ENCODE results near the gene SYNPO2. TPM values are rescaled to one million over a fixed set of nuclear protein-coding genes. Genes with fewer than 3 reads are reported as not detected.
"Not testable (repeated sequence)": the region's sequence is repeated elsewhere in the genome, so short reads cannot be mapped to it uniquely, and the experiment has no call there.

SYNPO2 gene
- total RNA-seq, 1 donor from 2014 or later, result 109 TPM

DNA sequence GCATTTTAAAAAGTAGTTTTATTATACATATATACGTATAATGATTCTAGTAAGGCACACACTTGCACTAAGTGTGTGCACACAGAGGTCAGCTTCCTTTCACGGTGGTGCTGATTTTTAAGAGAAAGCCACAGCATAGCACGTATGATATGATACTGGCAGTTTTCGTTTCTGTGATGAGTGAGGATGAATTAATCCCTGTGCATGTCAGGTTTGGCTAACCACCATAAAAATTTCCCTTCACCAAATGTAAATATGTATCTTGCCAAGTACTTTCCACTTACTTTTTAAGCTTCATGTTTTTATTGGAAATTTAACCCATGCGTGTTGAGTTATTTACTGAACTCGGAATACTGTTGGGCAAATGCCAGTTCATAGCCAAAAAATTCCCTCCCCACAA lies 84.6 kb downstream of the SYNPO2 start:
- no peak overlapping the region for H3K4me3 ChIP-seq
- intact Hi-C loops (cut with DNase I), result no loop called here
- no peaks in the 10 kb centered on the region for H3K27me3 ChIP-seq
- H3K27ac ChIP-seq, result no peak overlapping the region
- H3K4me1 ChIP-seq, result peaks cover 10% of the 10 kb centered on the region
- no peak for TF ChIP-seq POLR2A (IDR thresholded peaks at IDR 0.05)
- no peak for TF ChIP-seq POLR2AphosphoS5 (IDR thresholded peaks at IDR 0.05; ENCODE audit: insufficient read depth in 1 of 2, low read depth in 1 of 2)
- TF ChIP-seq, protein P1, sequence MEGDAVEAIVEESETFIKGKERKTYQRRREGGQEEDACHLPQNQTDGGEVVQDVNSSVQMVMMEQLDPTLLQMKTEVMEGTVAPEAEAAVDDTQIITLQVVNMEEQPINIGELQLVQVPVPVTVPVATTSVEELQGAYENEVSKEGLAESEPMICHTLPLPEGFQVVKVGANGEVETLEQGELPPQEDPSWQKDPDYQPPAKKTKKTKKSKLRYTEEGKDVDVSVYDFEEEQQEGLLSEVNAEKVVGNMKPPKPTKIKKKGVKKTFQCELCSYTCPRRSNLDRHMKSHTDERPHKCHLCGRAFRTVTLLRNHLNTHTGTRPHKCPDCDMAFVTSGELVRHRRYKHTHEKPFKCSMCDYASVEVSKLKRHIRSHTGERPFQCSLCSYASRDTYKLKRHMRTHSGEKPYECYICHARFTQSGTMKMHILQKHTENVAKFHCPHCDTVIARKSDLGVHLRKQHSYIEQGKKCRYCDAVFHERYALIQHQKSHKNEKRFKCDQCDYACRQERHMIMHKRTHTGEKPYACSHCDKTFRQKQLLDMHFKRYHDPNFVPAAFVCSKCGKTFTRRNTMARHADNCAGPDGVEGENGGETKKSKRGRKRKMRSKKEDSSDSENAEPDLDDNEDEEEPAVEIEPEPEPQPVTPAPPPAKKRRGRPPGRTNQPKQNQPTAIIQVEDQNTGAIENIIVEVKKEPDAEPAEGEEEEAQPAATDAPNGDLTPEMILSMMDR (IDR thresholded peaks at IDR 0.05), result no peak
- H3K9me3 ChIP-seq, result no peaks in the 10 kb centered on the region
- H3K36me3 ChIP-seq, result no peaks in the 10 kb centered on the region
- DNase-seq (ENCODE audit: extremely low spot score in 2 of 2), result no peak

DNA sequence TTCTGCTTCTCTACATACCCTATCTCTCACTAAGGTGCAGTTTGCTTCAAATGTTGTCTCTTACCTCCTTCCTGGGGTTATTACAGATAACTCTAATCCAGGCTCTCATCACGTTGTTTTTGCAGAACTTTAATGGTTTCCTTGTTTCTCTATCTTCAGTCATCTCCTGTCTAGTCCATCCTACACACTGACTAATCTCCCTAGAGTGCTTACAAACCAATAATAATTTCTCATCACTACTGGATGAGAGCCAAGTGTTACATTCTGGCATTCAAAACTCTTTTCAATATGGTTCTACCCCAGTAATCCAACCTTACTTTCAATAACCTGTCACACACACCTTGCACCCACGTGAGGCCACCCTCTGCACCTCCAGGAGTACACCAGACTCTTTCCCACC lies 86.1 kb downstream of the SYNPO2 start:
- H3K4me3 ChIP-seq, result no peak overlapping the region
- no peaks in the 10 kb centered on the region for H3K9me3 ChIP-seq
- DNase-seq (ENCODE audit: extremely low spot score in 2 of 2), result no peak
- H3K27ac ChIP-seq, result peak overlapping the region; percentile 21
- no peaks in the 10 kb centered on the region for H3K36me3 ChIP-seq
- intact Hi-C loops (cut with DNase I), result no loop called here
- no peaks in the 10 kb centered on the region for H3K4me1 ChIP-seq
- H3K27me3 ChIP-seq, result no peaks in the 10 kb centered on the region
- TF ChIP-seq, protein P1 (IDR thresholded peaks at IDR 0.05), result no peak
- TF ChIP-seq POLR2AphosphoS5 (IDR thresholded peaks at IDR 0.05; ENCODE audit: insufficient read depth in 1 of 2, low read depth in 1 of 2) (no peak), POLR2A (IDR thresholded peaks at IDR 0.05) (no peak)

DNA sequence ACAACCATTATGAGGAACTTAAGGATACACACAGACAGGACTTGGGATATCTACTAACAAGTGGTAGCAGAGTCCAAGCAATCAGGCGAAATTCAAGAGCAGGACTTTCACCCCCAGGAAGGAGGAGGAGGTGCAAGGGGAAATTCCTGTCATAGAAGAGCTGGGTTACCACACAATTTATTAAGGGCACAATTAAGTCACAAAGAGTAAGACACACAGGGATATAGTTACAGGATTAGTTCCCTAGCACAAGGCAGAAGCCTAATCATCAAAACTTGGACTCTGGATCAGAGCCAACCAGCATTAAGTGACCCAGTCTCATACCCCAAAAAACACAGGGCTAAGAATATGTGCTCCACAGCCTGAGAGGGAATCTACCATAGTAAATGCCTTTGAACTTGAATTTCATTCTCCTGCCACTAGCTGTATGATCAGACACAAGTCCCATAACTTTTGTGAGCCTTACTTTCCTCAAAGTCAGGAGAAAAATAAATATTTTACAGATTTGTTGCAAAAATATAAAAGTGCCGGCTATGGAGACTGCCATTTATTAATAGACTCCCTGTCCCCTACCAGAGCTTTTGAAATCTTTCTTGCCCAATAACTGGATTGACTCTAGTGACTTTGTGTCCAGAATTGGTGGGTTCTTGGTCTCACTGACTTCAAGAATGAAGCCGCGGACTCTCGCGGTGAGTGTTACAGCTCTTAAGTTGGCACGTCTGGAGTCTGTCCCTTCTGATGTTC lies 87.0 kb downstream of the SYNPO2 start:
- intact Hi-C loops (cut with DNase I), result no loop called here
- no peak overlapping the region for H3K4me3 ChIP-seq
- no peak overlapping the region for H3K27ac ChIP-seq
- H3K9me3 ChIP-seq, result no peaks in the 10 kb centered on the region
- H3K4me1 ChIP-seq, result no peaks in the 10 kb centered on the region
- H3K36me3 ChIP-seq, result no peaks in the 10 kb centered on the region
- H3K27me3 ChIP-seq, result no peaks in the 10 kb centered on the region
- DNase-seq (ENCODE audit: extremely low spot score in 2 of 2), result no peak
- TF ChIP-seq, protein P1 (IDR thresholded peaks at IDR 0.05), result no peak
- TF ChIP-seq POLR2AphosphoS5 (IDR thresholded peaks at IDR 0.05; ENCODE audit: insufficient read depth in 1 of 2, low read depth in 1 of 2) (no peak), POLR2A (IDR thresholded peaks at IDR 0.05) (no peak)

DNA sequence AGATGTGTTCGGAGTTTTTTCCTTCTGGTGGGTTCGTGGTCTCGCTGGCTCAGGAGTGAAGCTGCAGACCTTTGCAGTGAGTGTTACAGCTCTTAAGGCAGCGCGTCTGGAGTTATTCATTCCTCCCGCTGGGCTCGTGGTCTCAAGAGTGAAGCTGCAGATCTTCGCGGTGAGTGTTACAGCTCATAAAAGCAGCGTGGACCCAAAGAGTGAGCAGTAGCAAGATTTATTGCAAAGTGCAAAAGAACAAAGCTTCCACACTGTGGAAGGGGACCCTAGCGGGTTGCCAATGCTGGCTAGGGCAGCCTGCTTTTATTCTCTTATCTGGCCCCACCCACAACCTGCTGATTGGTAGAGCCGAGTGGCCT lies 87.5 kb downstream of the SYNPO2 start:
- DNase-seq (ENCODE audit: extremely low spot score in 2 of 2); H3K4me3 ChIP-seq; H3K27me3 ChIP-seq; H3K4me1 ChIP-seq; H3K27ac ChIP-seq; H3K9me3 ChIP-seq; intact Hi-C loops (cut with DNase I); H3K36me3 ChIP-seq: not testable (repeated sequence)

DNA sequence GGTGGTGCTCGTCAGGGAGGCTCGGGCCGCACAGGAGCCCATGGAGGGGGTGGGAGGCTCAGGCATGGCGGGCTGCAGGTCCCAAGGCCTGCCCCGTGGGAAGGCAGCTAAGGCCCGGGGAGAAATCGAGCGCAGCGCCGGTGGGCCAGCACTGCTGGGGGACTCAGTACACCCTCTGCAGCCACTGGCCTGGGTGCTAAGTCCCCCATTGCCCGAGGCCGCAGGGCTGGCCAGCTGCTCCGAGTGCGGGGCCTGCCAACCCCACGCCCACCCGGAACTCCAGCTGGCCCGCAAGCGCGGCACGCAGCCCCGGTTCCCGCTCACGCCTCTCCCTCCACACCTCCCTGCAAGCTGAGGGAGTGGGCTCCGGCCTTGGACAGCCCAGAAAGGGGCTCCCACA lies 88.4 kb downstream of the SYNPO2 start:
- H3K27ac ChIP-seq; H3K4me1 ChIP-seq; H3K9me3 ChIP-seq; DNase-seq (ENCODE audit: extremely low spot score in 2 of 2); intact Hi-C loops (cut with DNase I); H3K36me3 ChIP-seq; H3K27me3 ChIP-seq; H3K4me3 ChIP-seq: not testable (repeated sequence)

DNA sequence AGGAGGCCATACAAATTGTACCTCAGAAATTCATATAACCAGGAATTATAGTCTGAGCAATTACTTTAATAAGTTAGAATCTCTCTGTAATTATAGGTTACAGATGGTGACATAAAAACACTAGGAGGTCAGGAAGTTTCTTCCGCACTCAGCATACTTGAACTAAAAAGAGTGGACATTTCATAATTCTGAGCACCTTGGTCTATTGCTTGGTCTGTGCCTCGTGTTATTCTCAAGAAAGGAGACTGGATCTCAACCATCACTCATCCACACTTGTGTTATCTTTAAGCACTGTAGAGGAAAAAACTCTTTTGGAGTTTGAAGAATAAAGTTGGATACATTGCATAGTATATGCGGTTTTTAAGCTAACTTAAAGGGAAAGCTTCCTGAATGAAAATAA lies 91.1 kb downstream of the SYNPO2 start:
- Histone ChIP-seq H3K9me3 (no peaks in the 10 kb centered on the region), H3K36me3 (no peaks in the 10 kb centered on the region), H3K27ac (no peak overlapping the region), H3K4me3 (no peak overlapping the region), H3K27me3 (no peaks in the 10 kb centered on the region), H3K4me1 (no peaks in the 10 kb centered on the region)
- TF ChIP-seq, protein P1 (IDR thresholded peaks at IDR 0.05), result no peak
- TF ChIP-seq POLR2A (IDR thresholded peaks at IDR 0.05) (no peak), POLR2AphosphoS5 (IDR thresholded peaks at IDR 0.05; ENCODE audit: insufficient read depth in 1 of 2, low read depth in 1 of 2) (no peak)
- intact Hi-C loops (cut with DNase I), result loop anchor here (5.0 kb wide), 1 partner anchor 308 kb away; no protein-coding TSS in a partner anchor
- no peak for DNase-seq (ENCODE audit: extremely low spot score in 2 of 2)

Measured in vagina (tissue), 2 donors.